Progenitor cell of endocrine pancreas (in vitro differentiated cells): ENCODE measurements around the gene LRFN2. TPM values are rescaled to one million over a fixed set of nuclear protein-coding genes. Genes with fewer than 3 reads are reported as not detected.

Experiments
- DNase-seq: peaks from one replicate; pipeline ENCODE4 v3.0.0; 2021; ENCODE audit warnings: low spot score; ENCODE audit not compliant: unreplicated experiment
- H3K27ac Mint-ChIP-seq: 2 replicates; pipeline ENCODE4 v1.8.0; 2021; ENCODE audit warnings: mild to moderate bottlenecking, moderate library complexity, mixed read lengths
- H3K27me3 Mint-ChIP-seq: 2 replicates; pipeline ENCODE4 v1.8.0; 2021; ENCODE audit warnings: mixed read lengths
- H3K36me3 Mint-ChIP-seq: 2 replicates; pipeline ENCODE4 v1.8.0; 2022; ENCODE audit warnings: mixed read lengths; ENCODE audit not compliant: insufficient read depth
- H3K4me1 Mint-ChIP-seq: 2 replicates; pipeline ENCODE4 v1.8.0; 2021; ENCODE audit warnings: low read depth, mixed read lengths
- H3K4me3 Mint-ChIP-seq: 2 replicates; pipeline ENCODE4 v1.8.0; 2021; ENCODE audit warnings: low read depth, mild to moderate bottlenecking, moderate library complexity, mixed read lengths
- H3K9me3 Mint-ChIP-seq: 2 replicates; pipeline ENCODE4 v1.8.0; 2021; ENCODE audit warnings: low read depth, mixed read lengths
- total RNA-seq: library from RNA; stranded (reverse); gene quantifications from 2 replicates; pipeline ENCODE4 v1.2.1, GENCODE V29; 2021
- TF ChIP-seq, protein P1 (sequence below): fragments of 200-600 bp; sonication (generic); IDR thresholded peaks from one replicate; pipeline ENCODE4 v1.5.0; 2021; ENCODE audit warnings: antibody characterized with exemption, mild to moderate bottlenecking; ENCODE audit not compliant: unreplicated experiment

The LRFN2 gene
- total RNA-seq, 1 donor from 2014 or later = 0.14 TPM

DNA sequence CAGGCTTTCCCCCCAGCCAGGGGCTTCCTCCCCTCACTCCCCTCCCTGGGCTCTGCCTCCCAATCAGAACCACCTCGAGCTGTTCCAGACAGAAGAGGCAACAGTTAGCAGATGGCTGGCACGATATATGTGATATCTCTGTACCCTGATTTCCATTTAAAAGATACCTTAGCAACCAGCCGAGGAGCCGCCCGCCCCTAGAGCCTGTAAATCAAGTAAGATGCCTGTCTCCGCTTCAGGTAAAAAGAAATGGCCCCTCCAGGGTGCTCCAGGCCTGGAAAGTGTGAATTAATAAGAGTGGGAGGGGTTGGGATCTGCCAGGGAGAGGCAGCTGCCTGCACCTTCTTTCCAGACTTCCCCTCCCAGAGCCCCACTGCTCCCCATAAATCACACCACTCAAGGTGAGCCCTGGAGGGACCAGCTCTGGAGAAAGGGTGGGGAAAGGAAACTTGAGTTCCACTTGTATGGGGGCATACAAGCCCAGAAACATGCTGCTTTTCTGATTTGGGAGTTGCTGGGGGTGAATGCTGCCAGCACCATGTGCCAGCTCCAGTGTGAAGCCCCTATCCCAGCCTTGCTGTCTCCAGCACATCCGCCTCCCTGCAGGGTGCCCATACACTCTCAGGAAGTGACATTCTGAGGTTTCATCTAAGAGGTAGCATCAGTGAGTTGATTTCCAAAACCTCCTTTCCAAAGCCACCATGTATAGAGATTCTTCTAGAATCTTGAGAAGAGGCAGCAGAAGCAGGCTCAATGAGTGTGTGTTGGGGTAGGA is 148.0 kb downstream of the LRFN2 start:
- H3K4me3 Mint-ChIP-seq = no peak overlapping the region
- no peaks in the 10 kb centered on the region for H3K4me1 Mint-ChIP-seq
- no peaks in the 10 kb centered on the region for H3K9me3 Mint-ChIP-seq
- H3K27ac Mint-ChIP-seq = no peak overlapping the region
- TF ChIP-seq, protein P1, sequence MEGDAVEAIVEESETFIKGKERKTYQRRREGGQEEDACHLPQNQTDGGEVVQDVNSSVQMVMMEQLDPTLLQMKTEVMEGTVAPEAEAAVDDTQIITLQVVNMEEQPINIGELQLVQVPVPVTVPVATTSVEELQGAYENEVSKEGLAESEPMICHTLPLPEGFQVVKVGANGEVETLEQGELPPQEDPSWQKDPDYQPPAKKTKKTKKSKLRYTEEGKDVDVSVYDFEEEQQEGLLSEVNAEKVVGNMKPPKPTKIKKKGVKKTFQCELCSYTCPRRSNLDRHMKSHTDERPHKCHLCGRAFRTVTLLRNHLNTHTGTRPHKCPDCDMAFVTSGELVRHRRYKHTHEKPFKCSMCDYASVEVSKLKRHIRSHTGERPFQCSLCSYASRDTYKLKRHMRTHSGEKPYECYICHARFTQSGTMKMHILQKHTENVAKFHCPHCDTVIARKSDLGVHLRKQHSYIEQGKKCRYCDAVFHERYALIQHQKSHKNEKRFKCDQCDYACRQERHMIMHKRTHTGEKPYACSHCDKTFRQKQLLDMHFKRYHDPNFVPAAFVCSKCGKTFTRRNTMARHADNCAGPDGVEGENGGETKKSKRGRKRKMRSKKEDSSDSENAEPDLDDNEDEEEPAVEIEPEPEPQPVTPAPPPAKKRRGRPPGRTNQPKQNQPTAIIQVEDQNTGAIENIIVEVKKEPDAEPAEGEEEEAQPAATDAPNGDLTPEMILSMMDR = no peak
- DNase-seq = no peak
- peaks cover 23% of the 10 kb centered on the region for H3K27me3 Mint-ChIP-seq
- H3K36me3 Mint-ChIP-seq = no peaks in the 10 kb centered on the region

DNA sequence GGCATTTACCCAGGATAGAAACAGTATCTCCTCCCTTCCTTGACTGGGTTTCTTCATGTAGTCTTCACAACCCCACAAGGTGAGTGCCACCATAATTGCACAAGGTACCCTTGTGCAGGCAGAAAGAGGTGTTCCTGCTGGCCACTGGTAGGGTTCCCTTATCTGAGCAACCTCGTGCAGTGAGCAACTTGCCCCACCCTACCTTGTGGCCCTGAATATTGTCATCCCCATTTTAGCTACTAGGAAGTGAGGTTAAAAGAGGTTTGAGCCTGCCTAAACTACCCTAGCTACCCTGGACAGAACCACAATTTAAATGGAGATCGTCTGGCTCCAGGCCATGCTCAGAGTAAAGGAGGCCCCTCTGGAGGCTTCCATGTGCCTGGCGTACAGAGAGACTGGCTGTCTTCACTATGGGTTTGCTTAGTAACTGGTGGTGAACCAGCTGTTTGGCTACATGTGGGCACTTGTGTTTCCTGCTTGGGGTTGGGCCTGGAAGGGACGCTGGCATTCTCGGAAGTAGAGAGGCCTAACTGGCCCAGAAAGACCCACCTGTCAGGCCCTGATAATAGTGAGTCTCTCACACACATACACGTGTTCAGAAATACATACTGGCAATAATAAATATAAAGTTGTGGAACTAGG is 148.8 kb downstream of the LRFN2 start:
- DNase-seq = no peak
- Mint-ChIP-seq H3K27me3 (peaks cover 22% of the 10 kb centered on the region), H3K36me3 (no peaks in the 10 kb centered on the region), H3K4me1 (no peaks in the 10 kb centered on the region), H3K9me3 (no peaks in the 10 kb centered on the region), H3K27ac (no peak overlapping the region), H3K4me3 (no peak overlapping the region)
- TF ChIP-seq, protein P1 = no peak

DNA sequence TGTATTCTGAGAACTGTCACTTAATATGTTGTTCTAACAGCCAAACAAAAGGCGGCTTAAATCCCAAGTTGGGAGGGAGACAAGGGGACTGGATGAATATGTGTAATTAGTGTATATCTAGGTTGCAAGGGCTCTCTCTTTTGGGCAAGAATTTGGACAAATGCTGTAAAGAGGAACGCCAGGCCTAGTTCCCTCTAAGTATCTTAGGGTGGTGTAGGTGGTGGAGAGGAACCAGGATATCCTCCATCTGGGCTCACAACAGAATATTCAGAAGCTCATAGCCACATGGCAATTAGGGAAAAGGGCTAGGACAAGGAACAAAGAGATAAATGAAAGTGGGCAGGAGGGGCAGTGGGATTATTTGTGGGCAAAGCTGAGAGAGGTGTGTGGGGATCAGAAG is 149.5 kb downstream of the LRFN2 start:
- Mint-ChIP-seq H3K4me1 (no peaks in the 10 kb centered on the region), H3K4me3 (no peak overlapping the region), H3K27me3 (peaks cover 24% of the 10 kb centered on the region), H3K9me3 (no peaks in the 10 kb centered on the region), H3K27ac (no peak overlapping the region), H3K36me3 (no peaks in the 10 kb centered on the region)
- TF ChIP-seq, protein P1 = no peak
- DNase-seq = no peak

DNA sequence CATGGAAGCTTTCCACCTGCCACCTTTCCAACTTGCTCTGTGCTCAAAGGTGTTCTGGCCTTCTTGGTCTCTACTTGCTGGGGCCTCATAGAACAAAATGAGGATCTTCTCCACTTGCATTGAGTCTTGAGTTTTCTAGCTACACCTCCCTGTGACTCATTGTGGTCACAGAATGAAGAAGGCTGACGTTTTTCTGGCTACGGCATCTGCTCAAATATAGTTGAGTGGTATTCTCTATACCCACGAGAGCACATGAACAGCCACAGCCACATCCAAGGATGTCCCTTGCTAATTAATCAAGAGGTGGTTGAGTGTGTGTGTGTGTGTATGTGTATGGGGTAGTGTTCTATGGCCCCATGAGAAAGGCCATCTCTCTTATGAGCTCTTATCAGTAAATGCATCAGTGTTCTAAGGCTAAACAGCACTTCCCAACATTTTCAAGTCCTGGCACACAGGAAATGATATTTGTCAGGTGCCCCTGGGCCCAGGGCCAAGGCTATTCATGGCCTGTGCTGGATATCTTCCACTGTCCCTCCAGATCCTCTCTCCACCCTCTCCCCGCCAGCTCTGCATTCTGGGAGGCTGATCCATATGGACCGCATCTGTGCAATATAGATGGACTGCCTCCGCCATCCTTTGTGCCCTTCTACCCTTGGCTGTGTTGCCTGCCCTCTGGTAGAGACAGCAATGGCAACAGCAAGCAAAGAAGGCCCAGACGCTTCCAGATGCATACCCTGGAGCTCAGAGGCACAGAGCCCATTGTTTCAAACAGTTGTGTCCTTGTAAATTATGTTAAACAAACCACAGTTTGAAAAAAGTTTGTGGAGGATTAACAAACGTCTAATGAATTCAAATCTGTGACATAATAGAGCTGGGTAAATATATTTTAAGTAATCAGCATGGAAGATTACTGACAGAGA is 150.2 kb downstream of the LRFN2 start:
- H3K36me3 Mint-ChIP-seq = no peaks in the 10 kb centered on the region
- no peaks in the 10 kb centered on the region for H3K9me3 Mint-ChIP-seq
- peaks cover 24% of the 10 kb centered on the region for H3K27me3 Mint-ChIP-seq
- H3K4me1 Mint-ChIP-seq = no peaks in the 10 kb centered on the region
- no peak for DNase-seq
- TF ChIP-seq, protein P1 = no peak
- H3K4me3 Mint-ChIP-seq = no peak overlapping the region
- no peak overlapping the region for H3K27ac Mint-ChIP-seq

DNA sequence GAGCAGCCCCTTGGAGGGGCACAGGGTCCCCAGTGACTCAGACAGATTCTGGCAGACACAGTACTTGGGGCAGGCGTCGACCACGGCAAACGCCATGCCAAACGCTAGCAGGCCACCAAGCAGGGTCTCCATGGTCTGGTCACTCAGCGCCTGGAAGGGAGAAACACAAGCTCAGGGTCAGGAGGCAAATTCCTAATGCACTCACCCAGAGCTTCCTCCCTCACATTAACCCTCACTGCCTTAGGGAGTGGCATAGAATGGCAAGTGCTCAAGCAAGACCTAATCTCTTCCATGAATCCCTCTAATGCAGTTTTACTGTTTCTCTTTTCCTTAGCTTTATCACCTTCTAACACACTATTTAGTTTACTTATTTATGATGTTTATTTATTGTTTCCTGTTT is 154.2 kb downstream of the LRFN2 start:
- no peak for DNase-seq
- Mint-ChIP-seq H3K36me3 (no peaks in the 10 kb centered on the region), H3K9me3 (no peaks in the 10 kb centered on the region), H3K27me3 (peaks cover 8% of the 10 kb centered on the region), H3K27ac (no peak overlapping the region), H3K4me3 (no peak overlapping the region), H3K4me1 (no peaks in the 10 kb centered on the region)
- TF ChIP-seq, protein P1 = no peak
